Measurements from ENCODE around the gene NKD1.

The NKD1 gene

DNA sequence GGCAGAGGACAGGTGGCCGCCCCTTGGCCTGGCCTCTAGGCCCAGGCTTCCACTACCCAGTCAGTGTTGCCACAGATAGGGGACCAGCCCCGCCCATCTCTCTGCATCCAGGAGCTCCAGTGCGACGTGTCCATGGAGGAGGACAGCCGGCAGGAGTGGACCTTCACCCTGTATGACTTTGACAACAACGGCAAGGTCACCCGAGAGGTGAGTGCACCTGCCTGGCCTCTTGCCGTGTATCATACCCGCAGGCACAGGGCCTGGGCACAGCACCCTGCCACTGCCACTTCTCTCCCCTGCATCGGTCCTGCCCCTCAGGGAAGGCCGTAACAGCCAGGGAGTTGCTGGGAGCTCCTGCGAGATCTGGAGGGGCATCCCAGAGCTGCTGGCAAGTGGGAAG is 77.2 kb downstream of the NKD1 start:
- no peak overlapping the region for H3K4me3 ChIP-seq (ENCODE audit: low read length)
- TF ChIP-seq ZNF274 (IDR thresholded peaks at IDR 0.05; ENCODE audit: low read depth, low read length): no peak

DNA sequence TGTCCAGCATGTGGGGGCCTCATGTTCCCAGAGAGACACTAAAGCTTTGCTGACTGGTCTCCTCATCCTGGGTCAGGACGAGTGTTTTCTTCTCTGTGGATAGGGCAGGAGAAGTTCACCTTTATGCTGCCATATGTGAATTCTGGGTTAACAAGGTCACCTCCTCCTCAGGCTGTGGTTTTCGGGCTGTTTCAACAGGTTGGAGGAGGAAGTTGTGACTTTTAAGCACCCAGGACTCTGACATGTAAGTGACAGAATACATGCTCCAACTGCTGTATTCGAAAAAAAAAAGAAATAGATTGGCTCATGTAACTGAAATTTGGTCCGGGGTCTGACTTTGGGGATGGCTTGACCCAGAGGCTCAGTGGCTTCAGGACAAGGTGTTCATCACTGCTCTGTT is 78.7 kb downstream of the NKD1 start:
- no peak for TF ChIP-seq ZNF274 (IDR thresholded peaks at IDR 0.05; ENCODE audit: low read depth, low read length)

DNA sequence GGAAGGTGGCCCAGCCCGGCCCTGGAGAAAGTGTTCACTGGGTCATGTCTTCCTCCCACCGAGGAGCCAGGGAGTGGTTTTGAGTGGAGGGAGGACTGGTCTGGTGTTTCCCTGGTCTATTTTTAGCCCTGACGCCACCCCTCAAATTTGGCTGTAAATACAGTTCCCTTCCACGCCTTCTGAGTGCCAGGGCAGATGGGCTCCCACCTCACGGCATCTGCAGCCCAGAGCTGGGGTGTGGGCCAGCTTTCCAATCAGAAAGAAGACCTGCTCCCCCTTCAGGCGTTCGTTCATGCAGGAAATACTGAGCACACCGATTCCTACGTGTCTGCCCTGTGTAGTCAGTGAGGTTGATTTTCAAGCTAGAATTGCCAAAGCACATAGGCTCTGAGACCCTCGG is 79.2 kb downstream of the NKD1 start:
- TF ChIP-seq ZNF274 (IDR thresholded peaks at IDR 0.05; ENCODE audit: low read depth, low read length): no peak

More for the DNA sequence above, 78.7 kb downstream of the NKD1 start:
- no peak overlapping the region for H3K4me3 ChIP-seq (ENCODE audit: low read length)

DNA sequence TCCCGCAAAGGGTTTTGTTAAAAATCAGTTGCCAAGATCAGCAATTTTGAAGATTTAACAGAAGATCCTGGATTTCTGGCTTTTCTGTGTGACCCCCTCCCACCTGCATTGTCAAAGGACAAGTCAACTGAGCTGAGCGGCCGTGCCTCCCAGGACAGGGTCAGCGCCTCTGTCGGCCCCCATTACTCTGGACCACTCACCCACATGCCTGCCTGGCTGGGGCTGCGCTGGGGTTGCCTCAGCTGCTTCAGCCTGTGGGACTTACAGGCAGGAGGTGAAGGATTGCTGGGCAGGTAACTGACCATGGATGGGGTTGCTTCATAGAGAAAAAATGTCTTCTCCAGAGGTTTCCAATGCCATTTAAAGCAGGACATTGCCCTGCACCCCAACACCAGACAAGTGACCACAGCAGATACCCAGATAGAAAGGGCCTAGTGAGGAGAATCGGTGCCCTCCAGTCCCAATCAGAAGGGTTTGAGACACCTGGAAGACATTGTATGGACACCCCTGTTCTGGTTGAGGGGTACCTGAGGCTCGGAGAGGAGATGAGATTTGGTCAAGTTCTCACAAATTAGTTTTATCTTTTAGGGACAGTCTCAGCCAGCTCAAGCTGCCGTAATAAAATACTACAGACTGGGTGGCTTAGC is 80.1 kb downstream of the NKD1 start:
- H3K4me3 ChIP-seq (ENCODE audit: low read length): no peak overlapping the region
- no peak for TF ChIP-seq ZNF274 (IDR thresholded peaks at IDR 0.05; ENCODE audit: low read depth, low read length)

More for the DNA sequence above, 79.2 kb downstream of the NKD1 start:
- no peak overlapping the region for H3K4me3 ChIP-seq (ENCODE audit: low read length)

DNA sequence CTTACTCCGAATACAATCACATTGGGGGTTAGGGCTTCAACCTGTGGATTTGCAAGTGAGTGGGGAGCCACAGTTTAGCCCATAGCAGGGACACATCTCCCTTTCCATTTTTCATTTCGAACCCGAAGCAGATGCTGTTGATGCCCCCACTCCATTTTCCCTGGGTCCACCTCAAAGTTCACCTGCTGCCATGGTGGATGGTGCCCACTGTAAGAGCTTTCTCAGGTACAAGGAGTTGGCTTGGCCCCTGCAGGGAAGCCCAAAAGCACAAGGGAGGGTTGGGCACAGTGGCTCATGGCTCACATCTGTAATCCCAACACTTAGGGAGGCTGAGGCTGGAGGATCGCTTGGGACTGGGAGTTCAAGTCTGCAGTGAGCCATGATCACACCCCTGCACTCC is 81.1 kb downstream of the NKD1 start:
- H3K4me3 ChIP-seq (ENCODE audit: low read length): no peak overlapping the region
- no peak for TF ChIP-seq ZNF274 (IDR thresholded peaks at IDR 0.05; ENCODE audit: low read depth, low read length)

DNA sequence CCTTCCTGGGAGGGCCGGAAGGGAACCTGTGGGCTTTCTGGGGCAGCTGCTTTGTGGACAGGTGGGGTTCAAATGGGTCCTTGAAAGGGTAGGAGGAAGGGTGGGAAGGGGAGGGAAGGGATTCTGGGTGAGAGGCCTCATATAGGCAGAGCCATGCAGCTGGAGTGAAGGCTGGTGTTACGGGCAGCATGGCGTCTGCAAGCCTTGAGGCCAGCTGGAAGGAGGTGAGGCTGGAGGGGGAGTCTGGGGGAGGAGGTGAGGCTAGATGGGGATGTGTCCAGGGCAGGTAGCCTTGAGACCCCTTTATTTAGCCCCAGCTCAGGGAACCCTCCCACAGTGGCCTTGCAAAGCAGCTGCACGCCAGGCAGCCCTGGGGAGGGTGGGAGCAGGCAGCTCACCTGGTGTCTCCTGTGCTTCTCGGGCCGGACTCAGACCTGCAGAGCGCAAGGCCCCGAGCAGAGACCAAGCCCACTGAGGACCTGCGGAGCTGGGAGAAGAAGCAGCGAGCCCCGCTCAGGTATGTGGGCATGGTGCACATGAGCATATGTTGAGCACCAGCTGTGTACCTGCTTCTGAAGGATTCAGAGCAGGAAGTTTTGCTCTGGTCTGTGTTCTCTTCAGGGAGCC is 82.3 kb downstream of the NKD1 start:
- TF ChIP-seq ZNF274 (IDR thresholded peaks at IDR 0.05; ENCODE audit: low read depth, low read length): no peak
- H3K4me3 ChIP-seq (ENCODE audit: low read length): no peak overlapping the region

DNA sequence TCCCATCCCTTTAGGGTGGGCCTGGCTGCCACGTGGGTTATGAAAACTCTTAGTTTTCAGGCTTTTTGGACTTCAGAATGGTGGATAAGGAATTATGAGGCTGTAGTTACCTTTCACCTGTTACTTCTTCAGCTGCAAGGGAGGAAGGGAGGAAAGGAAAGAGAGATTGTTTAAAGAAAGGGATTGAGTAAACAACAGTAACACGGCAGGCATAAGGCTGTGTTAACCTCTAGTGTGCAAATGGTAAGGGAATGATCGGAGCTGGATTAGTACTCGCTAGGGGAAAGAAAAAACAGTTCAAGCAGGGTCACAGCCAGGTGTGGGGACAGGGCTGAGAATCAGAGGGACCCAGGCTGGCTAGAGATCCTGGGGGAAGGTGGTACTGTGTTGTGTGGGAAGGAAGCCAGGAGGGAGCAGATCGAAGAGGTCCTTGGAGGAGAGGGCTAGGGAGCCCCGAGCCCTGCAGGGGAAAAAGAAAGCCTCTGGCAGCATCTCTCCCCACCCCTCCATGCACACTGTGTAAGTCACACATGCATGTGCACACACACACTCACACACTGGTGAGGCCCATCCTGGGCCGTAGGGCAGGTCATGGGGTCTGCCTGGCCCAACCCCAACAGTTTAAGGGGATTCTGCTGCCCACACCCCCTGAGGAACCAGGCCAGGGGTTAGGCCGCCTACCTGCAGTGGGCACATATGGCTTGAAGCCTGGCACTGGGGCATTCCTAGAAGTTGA is 83.2 kb downstream of the NKD1 start:
- H3K4me3 ChIP-seq (ENCODE audit: low read length): no peak overlapping the region
- no peak for TF ChIP-seq ZNF274 (IDR thresholded peaks at IDR 0.05; ENCODE audit: low read depth, low read length)

DNA sequence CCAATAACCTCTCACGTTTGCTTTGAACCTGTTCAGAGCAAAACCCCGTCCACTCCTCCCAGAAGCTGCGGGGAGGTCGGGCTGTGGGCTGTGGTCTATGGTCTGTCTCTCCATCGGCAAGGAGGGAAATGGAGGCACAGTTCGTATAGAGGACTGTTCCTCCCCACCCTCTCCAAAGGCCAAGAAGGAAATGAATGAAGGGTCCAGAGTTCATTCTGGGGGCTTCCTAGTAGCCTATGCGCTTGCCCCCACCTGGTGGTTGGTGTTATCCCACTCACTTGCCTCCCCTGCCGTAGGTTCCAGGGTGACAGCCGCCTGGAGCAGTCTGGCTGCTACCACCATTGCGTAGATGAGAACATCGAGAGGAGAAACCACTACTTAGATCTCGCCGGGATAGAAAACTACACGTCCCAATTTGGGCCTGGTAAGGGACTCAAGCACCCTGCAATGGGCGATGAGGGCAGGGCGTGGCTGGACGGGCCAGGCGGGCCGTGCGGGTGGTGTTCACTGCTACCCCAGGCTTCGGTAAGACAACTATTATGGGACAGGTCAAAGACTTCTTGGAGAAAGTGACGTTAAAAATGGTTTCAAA is 83.9 kb downstream of the NKD1 start:
- H3K4me3 ChIP-seq (ENCODE audit: low read length): no peak overlapping the region
- TF ChIP-seq ZNF274 (IDR thresholded peaks at IDR 0.05; ENCODE audit: low read depth, low read length): no peak

DNA sequence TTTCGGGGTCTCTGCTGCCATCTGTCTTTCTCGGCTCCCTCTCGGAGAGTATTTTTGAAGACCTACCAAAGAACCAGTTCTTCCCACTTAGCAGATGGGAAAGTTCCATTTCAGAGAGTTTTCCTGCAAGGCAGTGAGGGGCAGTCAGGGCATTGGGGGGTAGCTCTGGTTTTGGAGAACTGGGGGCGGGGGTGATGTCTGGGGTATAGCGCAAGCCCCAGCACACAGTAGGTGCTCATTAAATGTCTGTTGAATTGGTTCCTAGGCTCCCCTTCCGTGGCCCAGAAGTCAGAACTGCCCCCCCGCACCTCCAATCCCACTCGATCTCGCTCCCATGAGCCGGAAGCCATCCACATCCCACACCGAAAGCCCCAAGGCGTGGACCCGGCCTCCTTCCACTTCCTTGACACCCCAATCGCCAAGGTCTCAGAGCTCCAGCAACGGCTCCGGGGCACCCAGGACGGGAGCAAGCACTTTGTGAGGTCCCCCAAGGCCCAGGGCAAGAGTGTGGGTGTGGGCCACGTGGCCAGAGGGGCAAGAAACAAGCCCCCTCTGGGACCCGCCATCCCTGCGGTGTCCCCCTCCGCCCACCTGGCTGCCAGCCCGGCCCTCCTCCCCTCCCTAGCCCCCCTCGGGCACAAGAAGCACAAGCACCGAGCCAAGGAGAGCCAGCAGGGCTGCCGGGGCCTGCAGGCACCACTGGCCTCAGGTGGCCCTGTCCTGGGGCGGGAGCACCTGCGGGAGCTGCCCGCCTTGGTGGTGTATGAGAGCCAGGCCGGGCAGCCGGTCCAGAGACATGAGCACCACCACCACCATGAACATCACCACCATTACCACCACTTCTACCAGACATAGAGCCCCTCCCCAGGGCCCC is 85.0 kb downstream of the NKD1 start:
- no peak overlapping the region for H3K4me3 ChIP-seq (ENCODE audit: low read length)
- no peak for TF ChIP-seq ZNF274 (IDR thresholded peaks at IDR 0.05; ENCODE audit: low read depth, low read length)

DNA sequence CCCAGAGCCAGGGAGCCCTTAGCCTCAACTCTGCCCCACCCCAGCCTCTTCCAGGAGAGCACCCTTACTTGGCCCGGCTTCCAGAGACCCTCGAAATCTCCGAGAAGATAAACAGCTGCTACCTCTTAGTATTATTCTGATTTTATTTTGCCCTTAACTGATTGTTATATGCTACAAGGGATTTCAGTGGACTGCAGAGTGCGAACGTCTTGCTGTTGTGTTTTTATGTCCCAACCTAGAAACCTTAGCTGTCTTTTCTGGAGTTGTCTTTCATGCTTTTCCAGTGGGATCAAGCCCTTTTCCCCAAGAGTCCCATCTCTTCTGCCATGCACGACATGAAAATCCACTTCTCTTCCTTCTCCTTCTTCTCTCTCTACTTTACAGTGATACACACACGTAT is 85.9 kb downstream of the NKD1 start:
- TF ChIP-seq ZNF274 (IDR thresholded peaks at IDR 0.05; ENCODE audit: low read depth, low read length): no peak
- H3K4me3 ChIP-seq (ENCODE audit: low read length): no peak overlapping the region

DNA sequence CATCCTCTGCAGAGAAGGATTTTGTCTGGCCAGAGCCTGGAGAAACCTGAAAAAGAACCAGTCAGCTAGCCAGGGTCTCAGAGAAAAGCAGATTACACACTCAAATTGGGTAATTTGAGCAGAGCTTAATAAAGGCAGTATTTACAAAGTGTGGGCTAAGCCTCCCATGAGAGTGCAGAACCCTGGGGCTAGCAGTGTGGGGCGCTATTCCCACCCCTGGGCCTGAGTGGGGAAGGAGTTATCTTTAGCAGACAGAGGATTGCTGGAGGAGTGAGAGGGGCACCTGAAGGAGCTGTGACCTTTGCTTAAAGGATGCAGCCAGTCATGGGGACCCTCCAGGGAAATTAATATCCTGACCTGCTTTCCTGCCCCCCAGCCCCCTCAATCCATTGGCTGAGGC is 86.8 kb downstream of the NKD1 start:
- TF ChIP-seq ZNF274 (IDR thresholded peaks at IDR 0.05; ENCODE audit: low read depth, low read length): no peak

DNA sequence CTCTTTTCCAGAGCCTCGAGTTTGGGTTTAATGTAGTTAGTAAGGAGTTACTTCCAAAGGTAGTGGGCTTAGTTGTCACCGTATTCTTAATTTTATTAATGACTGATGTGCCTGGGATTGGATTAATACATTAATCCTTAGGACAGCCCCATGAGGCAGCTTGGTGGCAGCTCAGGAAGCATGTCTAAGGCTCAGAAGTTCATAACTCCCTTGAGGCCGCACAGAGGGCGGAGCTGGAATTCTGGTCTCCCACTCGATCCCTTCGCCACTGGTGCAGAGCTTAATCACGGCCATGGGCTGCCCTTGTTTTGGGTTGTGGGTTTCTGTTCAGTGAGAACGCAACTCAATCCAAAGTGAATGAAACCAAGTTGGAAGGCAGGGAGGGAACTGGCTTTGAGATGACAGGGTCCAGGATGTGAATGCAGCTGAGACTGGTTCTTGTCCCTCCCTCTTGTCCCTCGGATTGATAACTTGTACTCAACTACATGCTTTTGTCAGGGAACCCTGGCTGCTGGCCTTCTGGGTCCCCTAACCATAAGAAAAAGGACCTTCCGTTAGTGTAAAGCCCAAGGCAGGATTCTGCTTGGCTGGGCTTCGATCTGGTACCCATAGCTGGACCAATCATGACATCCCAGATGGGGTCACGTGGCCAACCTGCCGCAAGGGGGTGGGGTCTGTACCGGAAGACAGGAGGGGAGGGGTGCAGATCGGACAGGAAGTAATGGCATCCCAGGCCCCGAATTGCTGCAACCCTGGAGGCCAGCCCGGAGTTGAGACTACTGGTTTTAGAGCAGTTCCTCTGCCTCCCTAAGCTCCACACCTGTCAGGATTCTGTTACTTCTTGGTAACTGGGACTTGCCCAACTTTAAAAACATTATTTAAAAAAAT is 87.6 kb downstream of the NKD1 start:
- H3K4me3 ChIP-seq (ENCODE audit: low read length): no peak overlapping the region
- TF ChIP-seq ZNF274 (IDR thresholded peaks at IDR 0.05; ENCODE audit: low read depth, low read length): no peak

More for the DNA sequence above, 86.8 kb downstream of the NKD1 start:
- no peak overlapping the region for H3K4me3 ChIP-seq (ENCODE audit: low read length)

Data from GM08714 (cell line).